ENCODE measurements around the gene CORT. TPM values are rescaled to one million over a fixed set of nuclear protein-coding genes. Genes with fewer than 3 reads are reported as not detected.
"Not testable (repeated sequence)": the region's sequence is repeated elsewhere in the genome, so short reads cannot be mapped to it uniquely, and the experiment has no call there.

The CORT gene
- polyA plus RNA-seq, 1 experiment = not detected

- H3K4me3 ChIP-seq (ENCODE audit: low read depth, low read length) = no peak overlapping the region
- ChIA-PET CTCF (no interaction called here), POLR2A (no interaction called here)
- no peak for DNase-seq (ENCODE audit: low read depth)
- no peaks in the 10 kb centered on the region for H3K27me3 ChIP-seq (ENCODE audit: control insufficient read depth, insufficient read depth, low read length)
- H3K36me3 ChIP-seq (ENCODE audit: control insufficient read depth, insufficient read depth, low read length) = peaks cover 14% of the 10 kb centered on the region
- no peak for TF ChIP-seq CTCF (IDR thresholded peaks at IDR 0.05; ENCODE audit: insufficient read depth, low read depth, low read length)
Measured at GRCh38 chr1:10419351-10419750, 30.5 kb upstream of the CORT start.

DNA sequence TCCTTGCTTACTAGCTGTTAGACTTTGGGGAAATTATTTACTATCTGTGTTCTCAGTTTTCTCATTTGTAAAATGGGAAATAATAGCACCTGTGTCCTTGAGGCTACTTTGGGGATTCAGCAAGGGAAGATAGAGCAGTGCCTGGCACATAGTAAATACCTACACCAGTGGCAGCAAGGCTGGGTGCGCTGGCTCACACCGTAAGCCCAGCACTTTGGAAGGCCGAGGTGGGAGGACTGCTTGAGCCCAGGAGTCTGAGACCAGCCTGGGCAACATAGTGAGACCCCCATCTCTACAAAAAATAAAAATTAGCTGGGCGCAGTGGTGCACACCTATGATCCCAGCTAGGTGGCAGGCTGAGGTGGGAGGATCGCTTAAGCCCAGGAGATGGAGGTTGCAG lies 28.2 kb upstream of the CORT start:
- no peak overlapping the region for H3K4me3 ChIP-seq (ENCODE audit: low read depth, low read length)
- POLR2A ChIA-PET = no interaction called here
- no peaks in the 10 kb centered on the region for H3K27me3 ChIP-seq (ENCODE audit: control insufficient read depth, insufficient read depth, low read length)
- no peak for DNase-seq (ENCODE audit: low read depth)
- no peak for TF ChIP-seq CTCF (IDR thresholded peaks at IDR 0.05; ENCODE audit: insufficient read depth, low read depth, low read length)
- CTCF ChIA-PET = no interaction called here
- H3K36me3 ChIP-seq (ENCODE audit: control insufficient read depth, insufficient read depth, low read length) = peaks cover 12% of the 10 kb centered on the region

DNA sequence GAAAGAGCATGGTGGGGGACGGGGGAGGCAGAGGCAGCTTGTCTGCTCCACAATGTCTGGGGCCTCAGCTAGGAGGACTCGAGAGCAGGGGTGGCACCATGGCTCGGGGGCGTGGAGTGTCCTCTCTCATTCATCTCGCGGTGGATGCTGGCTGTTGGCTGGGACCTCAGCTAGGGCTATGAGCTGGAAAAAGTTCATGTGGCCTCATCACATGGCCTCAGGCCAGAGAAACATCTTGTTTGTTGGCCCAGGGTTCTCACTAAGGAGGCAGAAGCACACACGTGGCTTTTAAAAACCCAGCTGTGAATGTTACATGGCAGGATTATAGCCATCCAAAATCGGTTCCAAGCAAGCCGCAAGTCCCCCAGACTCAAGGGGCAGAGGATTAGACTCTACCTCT lies 25.8 kb upstream of the CORT start:
- ChIA-PET CTCF (interaction anchor here (0.8 to 1.6 kb wide), 6 partner anchors 15 to 214 kb away, joined by 3 to 11 read pairs (median 4); partner anchors contain the start of gene KIF1B), POLR2A (no interaction called here)
- H3K4me3 ChIP-seq (ENCODE audit: low read depth, low read length) = no peak overlapping the region
- H3K27me3 ChIP-seq (ENCODE audit: control insufficient read depth, insufficient read depth, low read length) = no peaks in the 10 kb centered on the region
- peak; percentile 33; the same call in 1 of the 2 replicates for TF ChIP-seq CTCF (IDR thresholded peaks at IDR 0.05; ENCODE audit: insufficient read depth, low read depth, low read length)
- peaks cover 7% of the 10 kb centered on the region for H3K36me3 ChIP-seq (ENCODE audit: control insufficient read depth, insufficient read depth, low read length)
- DNase-seq (ENCODE audit: low read depth) = no peak

GRCh38 chr1:10424651-10425050 lies 25.2 kb upstream of the CORT start:
- no peaks in the 10 kb centered on the region for H3K27me3 ChIP-seq (ENCODE audit: control insufficient read depth, insufficient read depth, low read length)
- no peak for TF ChIP-seq CTCF (IDR thresholded peaks at IDR 0.05; ENCODE audit: insufficient read depth, low read depth, low read length)
- H3K36me3 ChIP-seq (ENCODE audit: control insufficient read depth, insufficient read depth, low read length) = peaks cover 2% of the 10 kb centered on the region; the same call in 1 of the 2 replicates
- no peak for DNase-seq (ENCODE audit: low read depth)
- CTCF ChIA-PET = interaction anchor here (0.8 to 1.6 kb wide), 5 partner anchors 41 to 215 kb away, joined by 3 to 11 read pairs (median 5); partner anchors contain the start of gene KIF1B
- H3K4me3 ChIP-seq (ENCODE audit: low read depth, low read length) = no peak overlapping the region
- POLR2A ChIA-PET = no interaction called here

GRCh38 chr1:10425826-10426534 lies 23.9 kb upstream of the CORT start:
- H3K4me3 ChIP-seq (ENCODE audit: low read depth, low read length); DNase-seq (ENCODE audit: low read depth); POLR2A ChIA-PET; H3K27me3 ChIP-seq (ENCODE audit: control insufficient read depth, insufficient read depth, low read length); H3K36me3 ChIP-seq (ENCODE audit: control insufficient read depth, insufficient read depth, low read length): not testable (repeated sequence)
- CTCF ChIA-PET = interaction anchor here (1.0 to 1.2 kb wide), 3 partner anchors 48 to 552 kb away, joined by 3 to 4 read pairs (median 3); no protein-coding TSS in a partner anchor

DNA sequence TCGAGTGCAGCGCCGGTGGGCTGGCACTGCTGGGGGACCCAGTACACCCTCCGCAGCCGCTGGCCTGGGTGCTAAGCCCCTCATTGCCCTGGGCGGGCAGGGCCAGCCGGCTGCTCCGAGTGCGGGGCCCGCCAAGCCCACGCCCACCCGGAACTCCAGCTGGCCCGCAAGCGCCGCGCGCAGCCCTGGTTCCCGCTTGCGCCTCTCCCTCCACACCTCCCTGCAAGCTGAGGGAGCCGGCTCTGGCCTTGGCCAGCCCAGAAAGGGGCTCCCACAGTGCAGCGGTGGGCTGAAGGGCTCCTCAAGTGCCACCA lies 23.3 kb upstream of the CORT start:
- POLR2A ChIA-PET; H3K27me3 ChIP-seq (ENCODE audit: control insufficient read depth, insufficient read depth, low read length); H3K4me3 ChIP-seq (ENCODE audit: low read depth, low read length); H3K36me3 ChIP-seq (ENCODE audit: control insufficient read depth, insufficient read depth, low read length); DNase-seq (ENCODE audit: low read depth): not testable (repeated sequence)
- CTCF ChIA-PET = interaction anchor here (1.0 to 1.1 kb wide), 2 partner anchors 50 to 552 kb away, joined by 3 read pairs; no protein-coding TSS in a partner anchor
